Ishikawa (cell line): ENCODE results near the gene CDC42EP4.
A peak's percentile ranks its signal among the peaks of the same experiment; 100 is the strongest.

Experiments
- CEBPB ChIP-seq: IDR thresholded peaks from 2 replicates; pipeline ENCODE4 v1.6.1; 2012
- CREB1 ChIP-seq: IDR thresholded peaks from 2 replicates; pipeline ENCODE4 v1.6.1; 2012; ENCODE audit warnings: low read depth
- EGR1 ChIP-seq: IDR thresholded peaks from 2 replicates; pipeline ENCODE4 v1.6.1; 2012
- EP300 ChIP-seq: IDR thresholded peaks from 2 replicates; pipeline ENCODE4 v1.6.1; 2012; ENCODE audit warnings: borderline replicate concordance
- FOXM1 ChIP-seq: IDR thresholded peaks from 2 replicates; pipeline ENCODE4 v1.6.1; 2012; ENCODE audit warnings: low read depth, borderline replicate concordance
- NFIC ChIP-seq: IDR thresholded peaks from 2 replicates; pipeline ENCODE4 v1.6.1; 2012
- RAD21 ChIP-seq: IDR thresholded peaks from 2 replicates; pipeline ENCODE4 v1.6.1; 2012; ENCODE audit warnings: low read depth
- TAF1 ChIP-seq: IDR thresholded peaks from 2 replicates; pipeline ENCODE4 v1.6.1; 2012; ENCODE audit warnings: low read depth, mild to moderate bottlenecking
- TCF12 ChIP-seq: IDR thresholded peaks from 2 replicates; pipeline ENCODE4 v1.6.1; 2012; ENCODE audit warnings: low read depth
- TEAD4 ChIP-seq: IDR thresholded peaks from 2 replicates; pipeline ENCODE4 v1.6.1; 2012
- YY1 ChIP-seq: IDR thresholded peaks from 2 replicates; pipeline ENCODE4 v1.6.1; 2012; ENCODE audit warnings: low read depth
- ZBTB7A ChIP-seq: IDR thresholded peaks from 2 replicates; pipeline ENCODE4 v1.6.1; 2012; ENCODE audit warnings: low read depth
- TF ChIP-seq, protein P1 (sequence below): IDR thresholded peaks from 2 replicates; pipeline ENCODE4 v1.6.1; 2012; ENCODE audit warnings: low read depth, mild to moderate bottlenecking
- TF ChIP-seq, protein P2 (sequence below): IDR thresholded peaks from 2 replicates; pipeline ENCODE4 v1.6.1; 2012
- TF ChIP-seq, protein P3 (sequence below): IDR thresholded peaks from 2 replicates; pipeline ENCODE4 v1.6.1; 2012

CDC42EP4 gene, protein sequence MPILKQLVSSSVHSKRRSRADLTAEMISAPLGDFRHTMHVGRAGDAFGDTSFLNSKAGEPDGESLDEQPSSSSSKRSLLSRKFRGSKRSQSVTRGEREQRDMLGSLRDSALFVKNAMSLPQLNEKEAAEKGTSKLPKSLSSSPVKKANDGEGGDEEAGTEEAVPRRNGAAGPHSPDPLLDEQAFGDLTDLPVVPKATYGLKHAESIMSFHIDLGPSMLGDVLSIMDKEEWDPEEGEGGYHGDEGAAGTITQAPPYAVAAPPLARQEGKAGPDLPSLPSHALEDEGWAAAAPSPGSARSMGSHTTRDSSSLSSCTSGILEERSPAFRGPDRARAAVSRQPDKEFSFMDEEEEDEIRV

DNA sequence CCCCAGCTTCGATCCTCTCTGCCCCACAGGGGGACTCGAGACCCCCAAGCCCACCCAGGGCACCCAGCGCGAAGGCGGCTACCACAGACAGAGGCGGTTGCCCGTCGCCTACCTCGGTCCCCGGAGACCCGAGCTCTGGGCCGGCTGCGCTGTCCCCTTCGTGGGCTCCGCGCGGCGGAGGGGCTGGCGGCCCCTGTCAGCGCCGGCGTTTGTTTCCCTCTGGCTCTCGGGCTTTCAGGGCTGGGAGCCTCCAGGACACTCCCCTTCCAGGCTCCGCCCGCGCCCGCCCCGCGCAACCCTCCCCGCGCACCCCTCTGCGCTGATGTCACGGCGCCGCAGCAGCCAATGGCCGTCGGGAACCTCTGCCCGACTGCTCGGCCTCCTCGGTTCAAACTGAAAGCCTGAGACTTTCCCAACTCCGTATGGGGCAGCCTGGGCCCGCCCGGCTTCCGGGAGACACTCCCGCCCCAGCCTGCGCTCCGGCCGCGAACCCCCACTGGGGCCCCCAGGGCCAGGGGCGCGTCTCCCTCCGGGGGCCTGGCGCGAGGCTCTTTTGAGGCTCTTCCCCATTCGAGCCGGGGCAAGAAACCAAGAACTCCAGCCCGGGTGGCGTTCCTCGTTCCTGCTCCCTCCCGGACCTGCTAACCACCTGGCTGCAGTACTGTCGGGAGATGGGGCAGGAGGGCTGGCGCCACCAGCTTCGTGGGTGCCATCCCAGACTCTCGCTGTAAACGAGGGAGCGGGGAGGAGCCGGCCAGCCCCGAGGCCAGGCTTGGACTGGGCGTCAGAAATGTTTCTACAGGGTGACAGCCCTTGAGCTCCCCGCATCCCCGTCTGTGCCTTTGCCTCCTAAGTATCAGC is at the start of gene CDC42EP4:
TSS of gene CDC42EP4 (minus strand) at position 221 of the 861 bp plus-strand sequence. CDS start 25,501 bp downstream, outside the sequence.
- TF ChIP-seq FOXM1 (0 out of 2 replicates have a peak, but pooled peaks have one; percentile 39), ZBTB7A (peak; percentile 100), TEAD4 (peak; percentile 20; the same call in 1 of the 2 replicates), EGR1 (no peak), RAD21 (no peak; the same call in 1 of the 2 replicates), EP300 (peak; percentile 22; the same call in 1 of the 2 replicates), CREB1 (peak; percentile 78), TAF1 (peak; percentile 89), TCF12 (peak; percentile 46; the same call in 1 of the 2 replicates), NFIC (no peak; the same call in 1 of the 2 replicates), CEBPB (peak; percentile 1; the same call in 1 of the 2 replicates), YY1 (peak; percentile 52)
- TF ChIP-seq, protein P1, sequence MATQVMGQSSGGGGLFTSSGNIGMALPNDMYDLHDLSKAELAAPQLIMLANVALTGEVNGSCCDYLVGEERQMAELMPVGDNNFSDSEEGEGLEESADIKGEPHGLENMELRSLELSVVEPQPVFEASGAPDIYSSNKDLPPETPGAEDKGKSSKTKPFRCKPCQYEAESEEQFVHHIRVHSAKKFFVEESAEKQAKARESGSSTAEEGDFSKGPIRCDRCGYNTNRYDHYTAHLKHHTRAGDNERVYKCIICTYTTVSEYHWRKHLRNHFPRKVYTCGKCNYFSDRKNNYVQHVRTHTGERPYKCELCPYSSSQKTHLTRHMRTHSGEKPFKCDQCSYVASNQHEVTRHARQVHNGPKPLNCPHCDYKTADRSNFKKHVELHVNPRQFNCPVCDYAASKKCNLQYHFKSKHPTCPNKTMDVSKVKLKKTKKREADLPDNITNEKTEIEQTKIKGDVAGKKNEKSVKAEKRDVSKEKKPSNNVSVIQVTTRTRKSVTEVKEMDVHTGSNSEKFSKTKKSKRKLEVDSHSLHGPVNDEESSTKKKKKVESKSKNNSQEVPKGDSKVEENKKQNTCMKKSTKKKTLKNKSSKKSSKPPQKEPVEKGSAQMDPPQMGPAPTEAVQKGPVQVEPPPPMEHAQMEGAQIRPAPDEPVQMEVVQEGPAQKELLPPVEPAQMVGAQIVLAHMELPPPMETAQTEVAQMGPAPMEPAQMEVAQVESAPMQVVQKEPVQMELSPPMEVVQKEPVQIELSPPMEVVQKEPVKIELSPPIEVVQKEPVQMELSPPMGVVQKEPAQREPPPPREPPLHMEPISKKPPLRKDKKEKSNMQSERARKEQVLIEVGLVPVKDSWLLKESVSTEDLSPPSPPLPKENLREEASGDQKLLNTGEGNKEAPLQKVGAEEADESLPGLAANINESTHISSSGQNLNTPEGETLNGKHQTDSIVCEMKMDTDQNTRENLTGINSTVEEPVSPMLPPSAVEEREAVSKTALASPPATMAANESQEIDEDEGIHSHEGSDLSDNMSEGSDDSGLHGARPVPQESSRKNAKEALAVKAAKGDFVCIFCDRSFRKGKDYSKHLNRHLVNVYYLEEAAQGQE: no peak
- TF ChIP-seq, protein P2, sequence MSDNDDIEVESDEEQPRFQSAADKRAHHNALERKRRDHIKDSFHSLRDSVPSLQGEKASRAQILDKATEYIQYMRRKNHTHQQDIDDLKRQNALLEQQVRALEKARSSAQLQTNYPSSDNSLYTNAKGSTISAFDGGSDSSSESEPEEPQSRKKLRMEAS: peak; percentile 78
- TF ChIP-seq, protein P3, sequence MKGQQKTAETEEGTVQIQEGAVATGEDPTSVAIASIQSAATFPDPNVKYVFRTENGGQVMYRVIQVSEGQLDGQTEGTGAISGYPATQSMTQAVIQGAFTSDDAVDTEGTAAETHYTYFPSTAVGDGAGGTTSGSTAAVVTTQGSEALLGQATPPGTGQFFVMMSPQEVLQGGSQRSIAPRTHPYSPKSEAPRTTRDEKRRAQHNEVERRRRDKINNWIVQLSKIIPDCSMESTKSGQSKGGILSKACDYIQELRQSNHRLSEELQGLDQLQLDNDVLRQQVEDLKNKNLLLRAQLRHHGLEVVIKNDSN: no peak

DNA sequence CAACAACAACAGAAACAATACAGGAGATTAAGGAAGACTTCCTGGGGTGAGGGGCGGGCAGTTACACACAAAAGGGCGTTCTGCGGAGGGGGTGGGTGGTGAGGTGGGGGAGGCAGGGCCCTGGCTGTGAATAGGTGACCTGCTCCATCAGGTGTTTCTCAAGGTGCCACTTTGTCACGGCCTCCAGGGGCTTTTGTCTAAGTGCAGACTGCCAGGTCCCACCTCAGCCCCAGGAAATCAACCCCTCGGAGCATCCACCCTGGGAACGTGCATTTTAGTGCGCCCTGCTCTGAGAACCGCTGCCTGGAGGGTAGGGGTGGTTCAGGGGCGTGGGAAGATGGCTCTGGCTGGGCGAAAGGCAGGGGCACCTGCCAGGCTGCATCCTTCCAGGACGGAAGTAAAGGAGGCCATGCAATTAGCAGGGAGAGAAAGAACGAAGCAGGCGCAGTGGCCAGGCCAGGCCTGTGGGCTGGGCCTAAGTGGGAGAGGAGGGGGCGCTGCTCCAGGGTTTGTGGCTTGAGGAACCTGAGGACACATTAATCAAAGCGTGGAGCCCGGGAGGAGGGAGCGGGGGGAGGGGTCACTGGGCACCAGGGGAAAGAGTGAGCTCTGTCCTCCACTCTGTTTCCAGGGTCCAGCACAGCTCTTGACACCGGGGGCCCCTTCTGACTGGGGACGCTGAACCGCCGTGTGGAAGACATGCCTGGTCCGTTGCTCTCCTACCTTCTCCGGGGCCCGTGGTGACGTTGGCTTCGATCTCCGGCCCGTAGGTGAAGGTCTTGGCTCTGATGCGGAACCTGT is 49.4 kb upstream of the CDC42EP4 start:
- TF ChIP-seq EGR1 (0 out of 2 replicates have a peak, but pooled peaks have one; percentile 8), RAD21 (no peak)

DNA sequence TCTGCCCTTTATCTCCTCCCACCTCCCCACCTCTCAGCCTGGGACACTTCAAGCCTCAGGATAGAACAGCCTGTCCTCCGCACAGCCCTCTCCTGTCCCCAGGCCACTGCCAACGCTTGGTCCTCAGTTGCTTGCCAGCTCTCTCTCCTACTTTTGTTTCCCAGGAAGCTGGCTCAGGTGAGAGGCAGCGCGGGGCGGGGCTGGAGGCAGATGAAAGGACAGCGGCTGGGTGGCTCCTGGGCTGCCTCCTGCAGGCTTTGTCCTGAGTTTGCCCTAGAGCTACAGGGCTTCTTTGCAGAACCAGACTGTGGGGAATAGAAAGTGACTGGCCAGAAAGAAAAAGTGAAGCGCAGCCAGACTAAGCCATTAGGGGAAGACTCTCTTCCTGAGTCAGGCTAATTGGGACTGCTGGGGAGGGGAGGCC is 48.2 kb upstream of the CDC42EP4 start:
- TF ChIP-seq TCF12 (0 out of 2 replicates have a peak, but pooled peaks have one; percentile 31), NFIC (peak; percentile 57), YY1 (no peak), RAD21 (peak; percentile 54), FOXM1 (no peak), EP300 (peak; percentile 18; the same call in 1 of the 2 replicates), CEBPB (no peak), TAF1 (no peak), ZBTB7A (no peak)
- TF ChIP-seq, protein P3: no peak
- TF ChIP-seq, protein P1: no peak

DNA sequence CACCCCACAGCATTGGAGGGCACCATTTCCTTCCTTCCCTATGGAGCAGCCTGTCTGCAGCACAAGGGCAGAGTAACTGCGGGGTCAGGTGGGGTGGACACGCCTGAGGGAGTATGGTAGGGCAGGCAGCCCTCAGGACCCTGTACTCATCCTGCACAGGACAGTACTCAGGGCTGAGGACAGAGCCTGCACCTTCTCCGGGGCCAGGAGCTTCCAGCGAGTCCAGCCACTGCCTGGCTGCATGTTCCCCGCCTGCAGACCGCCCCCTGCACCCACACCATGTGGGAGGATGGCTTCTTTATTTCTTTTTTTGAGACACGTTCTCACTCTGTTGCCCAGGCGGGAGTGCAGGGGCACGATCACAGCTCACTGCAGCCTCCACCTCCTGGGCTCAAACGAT is 47.6 kb upstream of the CDC42EP4 start:
- TF ChIP-seq NFIC (no peak), TAF1 (no peak), EP300 (no peak)

DNA sequence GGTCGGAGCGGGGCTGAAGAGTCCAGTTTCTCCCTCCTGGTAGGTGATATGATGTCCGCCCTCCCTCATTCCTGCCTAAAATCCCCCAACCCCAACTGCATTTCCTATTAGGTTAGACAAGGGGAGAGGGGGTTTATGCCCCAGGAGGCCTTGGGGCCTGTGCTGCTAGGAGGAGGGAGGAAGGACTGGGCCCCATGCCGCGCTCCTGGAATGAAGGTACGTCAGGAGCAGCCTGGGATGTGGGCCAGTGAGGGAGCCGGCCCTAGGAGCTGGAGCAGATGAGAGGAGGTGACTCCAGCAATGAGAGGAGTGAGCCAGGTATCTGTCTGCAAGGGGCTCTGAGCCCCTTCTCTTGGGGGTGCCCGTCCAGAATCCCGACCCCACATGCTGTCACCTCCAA is 46.9 kb upstream of the CDC42EP4 start:
- TF ChIP-seq TEAD4: no peak
- TF ChIP-seq, protein P3: no peak
- no peak for TF ChIP-seq YY1
- TF ChIP-seq FOXM1: no peak
- no peak for TF ChIP-seq CREB1
- TF ChIP-seq NFIC: no peak
- TF ChIP-seq RAD21: no peak
- TF ChIP-seq EGR1: no peak
- TF ChIP-seq, protein P1: no peak
- no peak for TF ChIP-seq TCF12
- TF ChIP-seq CEBPB: no peak
- TF ChIP-seq, protein P2: no peak
